Body of pancreas (tissue), 4 donors: Measurements from ENCODE around the gene SP1. TPM values are rescaled to one million over a fixed set of nuclear protein-coding genes. Genes with fewer than 3 reads are reported as not detected.
"Not testable (repeated sequence)": the region's sequence is repeated elsewhere in the genome, so short reads cannot be mapped to it uniquely, and the experiment has no call there.

Source experiments
- ATAC-seq: fragments of 150-250 bp; one replicate; pipeline ENCODE4 v1.9.1; 2016
- DNase-seq, 4 donors: peaks; one replicate each; pipeline ENCODE4 v3.0.0-alpha.2; 2019
- H3K27ac ChIP-seq, 4 donors: fragments of 200-600 bp; sonication (generic); 1 replicate in 3 of 4; 2 replicates in 1 of 4; pipeline versions ENCODE4 v1.5.1 to v1.6.1; 2016 to 2019; ENCODE audit warnings: mild to moderate bottlenecking in 1 of 4, mixed read lengths in 1 of 4, moderate library complexity in 1 of 4
- H3K27me3 ChIP-seq, 2 donors: fragments of 200-600 bp; sonication (generic); one replicate each; pipeline ENCODE4 v1.6.0; 2016; ENCODE audit warnings: mild to moderate bottlenecking in 1 of 2
- H3K36me3 ChIP-seq, 2 donors: fragments of 200-600 bp; sonication (generic); replicated peaks in 1 of 2; 2 replicates each; pipeline ENCODE4 v1.5.1; 2016; ENCODE audit warnings: low read depth in 2 of 2; ENCODE audit not compliant: insufficient read depth in 1 of 2
- H3K4me1 ChIP-seq: fragments of 200-600 bp; sonication (generic); one replicate; pipeline ENCODE4 v1.6.0; 2016
- H3K4me3 ChIP-seq, 2 donors: fragments of 200-600 bp; sonication (generic); 1 replicate in 1 of 2; 2 replicates in 1 of 2; pipeline ENCODE4 v1.5.1; 2016 to 2019
- H3K9me3 ChIP-seq, 3 donors: fragments of 200-600 bp; sonication (generic); 1 replicate in 2 of 3; 2 replicates in 1 of 3; pipeline ENCODE4 v1.5.1; 2016
- POLR2A ChIP-seq, 3 donors: fragments of 450-650 bp; IDR thresholded peaks; one replicate each; pipeline ENCODE4 v1.6.1; 2016; ENCODE audit warnings: antibody characterized with exemption in 3 of 3, mild to moderate bottlenecking in 2 of 3
- WGBS, 2 donors: methylation state at CpG; one replicate each; pipeline ENCODE4 v1.1.5; 2017; 5-methylcytosine and 5-hydroxymethylcytosine counted together
- intact Hi-C: fragments of 100-400 bp; cut with DNase I; formaldehyde crosslinking; loops from one replicate; pipeline ENCODE4 v1.15.1; 2023
- total RNA-seq, 2 donors: library from RNA; depleted of rRNA; stranded (reverse); fragments of >200 nt; gene quantifications; one replicate each; pipeline ENCODE4 v1.1.0, GENCODE V29; 2016
- TF ChIP-seq, protein P1 (sequence below), 7 experiments: fragments of 450-650 bp in 4 of 7; fragments of 200-600 bp in 3 of 7; sonication (generic) in 3 of 7; IDR thresholded peaks; one replicate each; pipeline ENCODE4 v1.5.1; 2016 to 2019; ENCODE audit warnings: antibody characterized with exemption in 7 of 7

Gene SP1
- total RNA-seq, 2 donors from 2014 or later: 16.8 to 24.6 TPM

DNA sequence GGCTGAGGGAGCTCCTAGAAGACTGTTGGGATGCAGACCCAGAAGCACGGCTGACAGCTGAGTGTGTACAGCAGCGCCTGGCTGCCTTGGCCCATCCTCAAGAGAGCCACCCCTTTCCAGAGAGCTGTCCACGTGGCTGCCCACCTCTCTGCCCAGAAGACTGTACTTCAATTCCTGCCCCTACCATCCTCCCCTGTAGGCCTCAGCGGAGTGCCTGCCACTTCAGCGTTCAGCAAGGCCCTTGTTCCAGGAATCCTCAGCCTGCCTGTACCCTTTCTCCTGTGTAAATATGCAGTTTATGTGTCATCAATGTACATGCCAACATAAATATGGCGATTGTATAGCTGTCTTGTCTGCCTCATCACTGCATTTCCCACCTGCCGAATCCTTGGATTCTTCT is 51.2 kb downstream of the SP1 start:
- H3K4me1 ChIP-seq: peaks cover 12% of the 10 kb centered on the region
- H3K27me3 ChIP-seq: no peaks in the 10 kb centered on the region
- no peak overlapping the region for H3K27ac ChIP-seq
- H3K4me3 ChIP-seq: no peak overlapping the region
- DNase-seq (no peak), ATAC-seq (no peak)
- H3K36me3 ChIP-seq: no peaks in the 10 kb centered on the region
- H3K9me3 ChIP-seq: no peaks in the 10 kb centered on the region
- TF ChIP-seq, protein P1, sequence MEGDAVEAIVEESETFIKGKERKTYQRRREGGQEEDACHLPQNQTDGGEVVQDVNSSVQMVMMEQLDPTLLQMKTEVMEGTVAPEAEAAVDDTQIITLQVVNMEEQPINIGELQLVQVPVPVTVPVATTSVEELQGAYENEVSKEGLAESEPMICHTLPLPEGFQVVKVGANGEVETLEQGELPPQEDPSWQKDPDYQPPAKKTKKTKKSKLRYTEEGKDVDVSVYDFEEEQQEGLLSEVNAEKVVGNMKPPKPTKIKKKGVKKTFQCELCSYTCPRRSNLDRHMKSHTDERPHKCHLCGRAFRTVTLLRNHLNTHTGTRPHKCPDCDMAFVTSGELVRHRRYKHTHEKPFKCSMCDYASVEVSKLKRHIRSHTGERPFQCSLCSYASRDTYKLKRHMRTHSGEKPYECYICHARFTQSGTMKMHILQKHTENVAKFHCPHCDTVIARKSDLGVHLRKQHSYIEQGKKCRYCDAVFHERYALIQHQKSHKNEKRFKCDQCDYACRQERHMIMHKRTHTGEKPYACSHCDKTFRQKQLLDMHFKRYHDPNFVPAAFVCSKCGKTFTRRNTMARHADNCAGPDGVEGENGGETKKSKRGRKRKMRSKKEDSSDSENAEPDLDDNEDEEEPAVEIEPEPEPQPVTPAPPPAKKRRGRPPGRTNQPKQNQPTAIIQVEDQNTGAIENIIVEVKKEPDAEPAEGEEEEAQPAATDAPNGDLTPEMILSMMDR (IDR thresholded peaks at IDR 0.05): no peak
- TF ChIP-seq POLR2A (IDR thresholded peaks at IDR 0.05): no peak
- WGBS, 2 donors: 75 to 83% methylated on average over 4 to 7 of the region's 7 CpGs
- intact Hi-C loops: no loop called here

DNA sequence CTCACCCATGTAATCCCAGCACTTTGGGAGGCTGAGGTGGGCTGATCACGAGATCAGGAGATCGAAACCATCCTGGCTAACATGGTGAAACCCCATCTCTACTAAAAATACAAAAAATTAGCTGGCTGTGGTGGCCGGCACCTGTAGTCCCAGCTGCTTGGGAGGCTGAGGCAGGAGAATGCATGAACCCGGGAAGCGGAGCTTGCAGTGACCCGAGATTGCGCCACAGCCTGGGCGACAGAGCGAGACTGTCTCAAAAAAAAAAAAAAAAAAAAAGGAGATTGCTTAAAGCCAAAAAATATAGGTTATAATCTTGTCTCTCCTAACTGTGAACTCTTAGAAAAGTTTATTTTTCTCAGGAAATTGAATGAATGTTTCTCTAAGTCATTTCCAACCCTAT is 55.4 kb downstream of the SP1 start:
- H3K27me3 ChIP-seq, H3K27ac ChIP-seq, DNase-seq, H3K9me3 ChIP-seq, H3K4me3 ChIP-seq, H3K4me1 ChIP-seq, intact Hi-C loops, ATAC-seq, H3K36me3 ChIP-seq: not testable (repeated sequence)
- 89 to 94% methylated on average over 9 of the region's 9 CpGs for WGBS, 2 donors

DNA sequence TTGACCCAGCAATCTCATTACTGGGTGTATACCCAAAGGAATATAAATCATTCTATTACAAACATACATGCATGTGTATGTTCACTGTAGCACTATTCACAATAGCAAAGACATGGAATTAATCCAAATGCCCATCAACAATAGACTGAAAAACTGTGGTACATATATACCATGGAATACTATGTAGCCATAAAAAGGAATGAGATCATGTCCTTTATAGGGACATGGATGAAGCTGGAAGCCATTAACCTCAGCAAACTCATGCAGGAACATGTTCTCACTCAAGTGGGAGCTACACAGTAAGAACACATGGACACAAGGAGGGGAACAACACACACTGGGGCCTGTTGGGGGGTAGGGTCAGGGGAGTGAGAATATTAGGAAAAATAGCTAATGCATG is 59.6 kb downstream of the SP1 start:
- H3K4me3 ChIP-seq, H3K27me3 ChIP-seq, DNase-seq, H3K9me3 ChIP-seq, H3K27ac ChIP-seq, ATAC-seq, intact Hi-C loops, H3K36me3 ChIP-seq: not testable (repeated sequence)
- peaks cover 31% of the 10 kb centered on the region for H3K4me1 ChIP-seq

DNA sequence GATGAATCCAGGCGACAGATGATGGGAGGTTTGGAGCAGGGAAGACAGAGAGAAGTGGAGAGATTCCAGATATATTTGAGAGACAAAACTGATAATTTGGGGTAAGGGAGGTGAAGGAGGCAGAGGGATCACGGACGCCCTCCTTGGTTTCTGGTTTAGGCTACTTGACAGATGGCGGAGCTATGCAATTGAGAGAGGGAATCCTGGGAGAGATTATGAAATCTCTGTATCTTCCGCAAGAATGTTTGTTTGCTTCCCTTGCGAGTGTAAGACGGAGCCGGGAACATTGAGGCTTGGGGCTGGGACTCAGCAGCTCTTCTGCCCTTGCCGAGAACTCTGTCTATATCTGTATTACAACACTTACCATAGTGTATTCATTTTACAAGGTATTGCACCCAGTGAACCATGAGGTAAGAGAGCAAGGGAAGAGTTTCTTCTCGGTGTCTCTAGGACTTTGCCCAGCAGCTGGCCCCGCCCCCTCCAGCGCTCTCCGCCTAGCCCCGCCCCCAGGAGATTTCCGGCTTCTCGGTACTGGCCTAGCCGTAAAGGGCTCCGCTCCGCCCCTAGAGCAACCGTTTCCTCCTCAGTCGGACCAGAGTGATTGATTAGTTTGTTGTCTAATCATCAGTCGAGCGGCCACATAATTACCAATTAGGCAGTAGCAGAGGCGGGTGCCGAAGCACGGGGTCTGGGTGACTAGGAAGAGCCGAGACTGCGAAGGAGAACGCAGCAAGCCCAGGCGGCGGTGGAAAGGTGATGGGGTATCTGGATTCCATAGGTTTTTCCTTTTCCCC is 61.3 kb downstream of the SP1 start, which contains the start of gene PRR13:
Gene PRR13 (plus strand): TSS at position 695 of the 794 bp plus-strand sequence. CDS start 981 bp downstream, outside the sequence.
- Histone ChIP-seq H3K9me3 (no peaks in the 10 kb centered on the region), H3K27me3 (no peaks in the 10 kb centered on the region), H3K4me3 (peak within 1 kb of the TSS; percentile 35 to 36), H3K36me3 (peaks cover 0 to 3% of the 10 kb centered on the region in 2 donors), H3K4me1 (peaks cover 46% of the 10 kb centered on the region), H3K27ac (peak within 1 kb of the TSS; percentile 90 to 95 (median 94))
- ATAC-seq (peak; percentile 97), DNase-seq (peak; percentile 99 to 100 (median 100))
- intact Hi-C loops: no loop called here
- 0% methylated on average over 31 of the region's 31 CpGs for WGBS, 2 donors
- TF ChIP-seq, protein P1 (IDR thresholded peaks at IDR 0.05): no peak
- peak; percentile 83 to 97 (median 96) for TF ChIP-seq POLR2A (IDR thresholded peaks at IDR 0.05)

DNA sequence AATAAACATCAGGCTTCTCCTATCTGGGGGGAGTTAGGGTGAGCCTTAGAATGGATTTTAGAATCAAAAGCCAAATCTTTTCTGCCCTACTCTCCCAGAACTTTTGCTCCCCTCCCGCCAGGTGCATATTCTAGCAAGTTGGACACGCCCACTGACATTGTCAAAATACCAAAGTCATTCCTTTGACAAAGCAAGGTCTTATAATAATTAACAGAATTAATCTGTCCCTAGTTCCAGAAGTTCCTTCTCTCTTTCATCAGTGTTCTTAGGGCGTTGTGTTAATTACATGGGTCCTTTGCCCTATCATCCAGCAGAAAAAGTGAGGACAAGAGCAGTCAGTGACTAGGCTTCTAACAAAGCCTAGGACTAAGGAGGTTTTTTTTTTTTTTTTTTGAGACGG is 64.0 kb downstream of the SP1 start:
- Histone ChIP-seq H3K4me1 (peaks cover 46% of the 10 kb centered on the region), H3K27ac (peak overlapping the region in 3 of 4 donors; percentile 6 to 58 (median 9)), H3K36me3 (peaks cover 0 to 5% of the 10 kb centered on the region in 2 donors), H3K4me3 (no peak overlapping the region), H3K9me3 (no peaks in the 10 kb centered on the region), H3K27me3 (no peaks in the 10 kb centered on the region)
- intact Hi-C loops: no loop called here
- TF ChIP-seq POLR2A (IDR thresholded peaks at IDR 0.05): no peak
- TF ChIP-seq, protein P1 (IDR thresholded peaks at IDR 0.05): no peak
- DNase-seq (peak in 3 of 4 donors; percentile 32 to 54 (median 44)), ATAC-seq (no peak)
- 49 to 66% methylated on average over 4 of the region's 4 CpGs for WGBS, 2 donors

DNA sequence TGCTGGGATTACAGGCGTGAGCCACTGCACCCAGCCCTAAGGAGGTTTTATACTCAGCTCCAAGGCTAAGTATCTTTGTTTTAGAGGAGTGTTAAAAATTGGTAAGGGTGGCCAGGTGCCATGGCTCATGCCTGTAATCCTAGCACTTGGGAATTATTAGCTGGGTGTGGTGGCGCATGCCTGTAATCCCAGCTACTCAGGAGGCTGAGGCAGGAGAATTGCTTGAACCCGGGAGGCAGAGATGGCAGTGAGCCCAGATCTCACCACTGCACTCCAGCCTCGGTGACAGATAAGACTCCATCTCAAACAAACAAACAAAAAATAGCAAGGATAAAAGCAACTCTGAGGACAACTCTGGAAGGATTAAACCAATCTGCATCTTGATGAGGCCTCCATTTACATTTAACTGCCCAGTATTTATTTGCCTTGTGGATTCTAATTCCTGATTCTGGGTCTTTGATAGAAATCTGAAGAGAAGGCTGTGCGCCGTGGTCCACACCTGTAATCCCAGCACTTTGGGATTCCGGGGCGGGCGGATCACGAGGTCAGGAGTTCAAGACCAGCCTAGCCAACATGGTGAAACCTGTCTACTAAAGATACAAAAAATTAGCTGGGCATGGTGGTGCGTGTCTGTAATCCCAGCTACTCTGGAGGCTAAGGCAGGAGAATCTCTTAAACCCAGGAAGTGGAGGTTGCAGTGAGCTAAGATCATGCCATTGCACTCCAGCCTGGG is 64.8 kb downstream of the SP1 start:
- ATAC-seq, H3K36me3 ChIP-seq, DNase-seq, H3K27me3 ChIP-seq, H3K4me3 ChIP-seq, intact Hi-C loops, H3K9me3 ChIP-seq: not testable (repeated sequence)
- 77% methylated on average over 11 of the region's 11 CpGs for WGBS, 2 donors
- Histone ChIP-seq H3K27ac (peak overlapping the region in 3 of 4 donors; percentile 6 to 58 (median 9)), H3K4me1 (peaks cover 46% of the 10 kb centered on the region)
